ENCODE data around the gene CIZ1.

DNA sequence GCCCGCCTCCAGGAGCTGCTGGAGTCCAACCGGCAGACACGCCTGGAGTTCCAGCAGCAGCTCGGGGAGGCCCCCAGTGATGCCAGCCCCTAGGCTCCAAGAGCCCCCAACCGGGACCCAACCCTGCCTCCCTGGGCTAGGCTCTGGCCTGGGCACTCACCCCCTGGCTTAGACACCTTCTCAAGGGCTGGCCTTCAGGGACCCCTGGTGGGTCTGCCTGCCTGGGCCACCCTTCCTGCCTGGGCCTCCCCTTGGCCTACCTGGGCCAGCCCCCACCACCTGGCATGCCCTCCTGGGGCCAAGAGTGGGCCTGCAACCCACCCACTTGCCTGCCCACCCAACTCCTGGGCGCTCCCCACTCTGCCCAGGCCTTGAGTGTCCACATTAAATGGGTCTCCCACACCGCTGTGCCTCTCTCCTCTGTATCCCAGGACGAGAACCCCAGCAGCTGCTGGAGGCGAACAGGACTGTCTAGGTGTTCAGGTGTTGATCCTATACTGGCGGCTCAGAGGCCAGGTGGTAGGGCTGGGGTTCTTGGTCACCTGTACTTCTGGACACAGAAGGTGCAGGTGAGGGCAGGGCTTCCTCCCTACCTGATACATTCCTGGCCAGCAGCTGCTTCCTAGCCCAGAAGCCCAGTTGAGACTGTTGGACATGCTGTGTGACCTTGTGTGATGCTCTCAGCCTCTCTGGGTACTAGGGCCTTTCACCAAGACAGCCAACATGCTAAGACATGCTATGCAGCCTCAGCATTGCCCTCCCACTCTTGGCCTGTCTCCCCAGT, 27.7 kb downstream of the CIZ1 start:
- no peak for TF ChIP-seq RFX5 (IDR thresholded peaks at IDR 0.05; ENCODE audit: low read depth, low read length)
- no peak for TF ChIP-seq EGR1 (IDR thresholded peaks at IDR 0.05; ENCODE audit: borderline replicate concordance in 1 of 2, low read depth in 2 of 2, low read length in 2 of 2)
- TF ChIP-seq FOXK2 (IDR thresholded peaks at IDR 0.05): no peak
- no peak for TF ChIP-seq ZBTB4 (CRISPR knock-in tag; IDR thresholded peaks at IDR 0.05)
- no peak for TF ChIP-seq KDM1A (IDR thresholded peaks at IDR 0.05; ENCODE audit: borderline replicate concordance)
- TF ChIP-seq, protein P1, sequence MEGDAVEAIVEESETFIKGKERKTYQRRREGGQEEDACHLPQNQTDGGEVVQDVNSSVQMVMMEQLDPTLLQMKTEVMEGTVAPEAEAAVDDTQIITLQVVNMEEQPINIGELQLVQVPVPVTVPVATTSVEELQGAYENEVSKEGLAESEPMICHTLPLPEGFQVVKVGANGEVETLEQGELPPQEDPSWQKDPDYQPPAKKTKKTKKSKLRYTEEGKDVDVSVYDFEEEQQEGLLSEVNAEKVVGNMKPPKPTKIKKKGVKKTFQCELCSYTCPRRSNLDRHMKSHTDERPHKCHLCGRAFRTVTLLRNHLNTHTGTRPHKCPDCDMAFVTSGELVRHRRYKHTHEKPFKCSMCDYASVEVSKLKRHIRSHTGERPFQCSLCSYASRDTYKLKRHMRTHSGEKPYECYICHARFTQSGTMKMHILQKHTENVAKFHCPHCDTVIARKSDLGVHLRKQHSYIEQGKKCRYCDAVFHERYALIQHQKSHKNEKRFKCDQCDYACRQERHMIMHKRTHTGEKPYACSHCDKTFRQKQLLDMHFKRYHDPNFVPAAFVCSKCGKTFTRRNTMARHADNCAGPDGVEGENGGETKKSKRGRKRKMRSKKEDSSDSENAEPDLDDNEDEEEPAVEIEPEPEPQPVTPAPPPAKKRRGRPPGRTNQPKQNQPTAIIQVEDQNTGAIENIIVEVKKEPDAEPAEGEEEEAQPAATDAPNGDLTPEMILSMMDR (IDR thresholded peaks at IDR 0.05 in 2 of 3, conservative IDR thresholded peaks at IDR 0.05 in 1 of 3; ENCODE audit: control insufficient read depth in 2 of 3, extremely low read depth in 1 of 3, insufficient read depth in 1 of 3, low read depth in 3 of 3, low read length in 3 of 3): no peak
- TF ChIP-seq ZNF217 (IDR thresholded peaks at IDR 0.05): no peak
- no peak for TF ChIP-seq SUPT20H (IDR thresholded peaks at IDR 0.05; ENCODE audit: borderline replicate concordance, control insufficient read depth, low read depth, low read length)
- TF ChIP-seq ZZZ3 (IDR thresholded peaks at IDR 0.05; ENCODE audit: control insufficient read depth, insufficient read length, low read depth): no peak
- TF ChIP-seq, protein P2, sequence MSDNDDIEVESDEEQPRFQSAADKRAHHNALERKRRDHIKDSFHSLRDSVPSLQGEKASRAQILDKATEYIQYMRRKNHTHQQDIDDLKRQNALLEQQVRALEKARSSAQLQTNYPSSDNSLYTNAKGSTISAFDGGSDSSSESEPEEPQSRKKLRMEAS (IDR thresholded peaks at IDR 0.05; ENCODE audit: low read depth, low read length): no peak
- TF ChIP-seq POLR2A (IDR thresholded peaks at IDR 0.05; ENCODE audit: low read depth, low read length): no peak; the same call in none of the 2 replicates
